Measurements from ENCODE around the gene FHOD3.

The FHOD3 gene

GRCh38 chr18:36333414-36333813 is 35.9 kb downstream of the FHOD3 start:
- Histone ChIP-seq H3K9ac (ENCODE audit: low read depth, low read length) (no peak overlapping the region), H3K27me3 (ENCODE audit: control insufficient read depth, insufficient read depth, low read length) (no peaks in the 10 kb centered on the region), H3K36me3 (ENCODE audit: control insufficient read depth, insufficient read depth, low read length) (no peaks in the 10 kb centered on the region), H3K4me3 (ENCODE audit: low read depth, low read length) (no peak overlapping the region), H3K9me3 (ENCODE audit: control insufficient read depth, insufficient read depth, low read length) (no peaks in the 10 kb centered on the region), H3K27ac (ENCODE audit: low read depth, low read length) (no peak overlapping the region), H3K4me1 (ENCODE audit: control insufficient read depth, insufficient read depth, low read length) (peaks cover 31% of the 10 kb centered on the region)

DNA sequence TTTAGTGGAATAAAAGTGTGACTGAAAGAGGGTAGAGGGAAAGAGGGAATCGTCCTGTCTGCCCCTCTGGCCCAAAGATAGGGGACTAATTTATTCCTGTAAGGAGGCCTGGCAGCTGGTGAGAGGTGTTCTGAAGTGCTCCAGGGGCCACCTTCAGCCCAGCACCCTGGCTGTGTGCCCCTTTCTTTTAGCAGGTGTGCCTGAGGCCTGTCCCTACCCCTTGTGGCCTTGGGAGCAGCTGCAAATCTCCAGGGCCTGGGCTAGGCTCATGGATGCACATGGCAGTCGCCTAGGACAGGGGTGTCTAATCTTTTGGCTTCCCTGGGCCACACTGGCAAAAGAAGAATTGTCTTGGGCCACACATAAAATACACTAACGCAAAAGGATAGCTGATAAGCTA is 37.3 kb downstream of the FHOD3 start:
- H3K27ac ChIP-seq (ENCODE audit: low read depth, low read length), result no peak overlapping the region
- no peaks in the 10 kb centered on the region for H3K9me3 ChIP-seq (ENCODE audit: control insufficient read depth, insufficient read depth, low read length)
- no peaks in the 10 kb centered on the region for H3K27me3 ChIP-seq (ENCODE audit: control insufficient read depth, insufficient read depth, low read length)
- no peak overlapping the region for H3K4me3 ChIP-seq (ENCODE audit: low read depth, low read length)
- peaks cover 23% of the 10 kb centered on the region for H3K4me1 ChIP-seq (ENCODE audit: control insufficient read depth, insufficient read depth, low read length)
- H3K9ac ChIP-seq (ENCODE audit: low read depth, low read length), result no peak overlapping the region
- no peaks in the 10 kb centered on the region for H3K36me3 ChIP-seq (ENCODE audit: control insufficient read depth, insufficient read depth, low read length)

- Histone ChIP-seq H3K27me3 (ENCODE audit: control insufficient read depth, insufficient read depth, low read length) (no peaks in the 10 kb centered on the region), H3K9me3 (ENCODE audit: control insufficient read depth, insufficient read depth, low read length) (no peaks in the 10 kb centered on the region), H3K36me3 (ENCODE audit: control insufficient read depth, insufficient read depth, low read length) (no peaks in the 10 kb centered on the region), H3K4me3 (ENCODE audit: low read depth, low read length) (no peak overlapping the region), H3K4me1 (ENCODE audit: control insufficient read depth, insufficient read depth, low read length) (peaks cover 14% of the 10 kb centered on the region), H3K27ac (ENCODE audit: low read depth, low read length) (no peak overlapping the region), H3K9ac (ENCODE audit: low read depth, low read length) (no peak overlapping the region)
These were observed 38.2 kb downstream of the FHOD3 start for GRCh38 chr18:36335476-36336279.

DNA sequence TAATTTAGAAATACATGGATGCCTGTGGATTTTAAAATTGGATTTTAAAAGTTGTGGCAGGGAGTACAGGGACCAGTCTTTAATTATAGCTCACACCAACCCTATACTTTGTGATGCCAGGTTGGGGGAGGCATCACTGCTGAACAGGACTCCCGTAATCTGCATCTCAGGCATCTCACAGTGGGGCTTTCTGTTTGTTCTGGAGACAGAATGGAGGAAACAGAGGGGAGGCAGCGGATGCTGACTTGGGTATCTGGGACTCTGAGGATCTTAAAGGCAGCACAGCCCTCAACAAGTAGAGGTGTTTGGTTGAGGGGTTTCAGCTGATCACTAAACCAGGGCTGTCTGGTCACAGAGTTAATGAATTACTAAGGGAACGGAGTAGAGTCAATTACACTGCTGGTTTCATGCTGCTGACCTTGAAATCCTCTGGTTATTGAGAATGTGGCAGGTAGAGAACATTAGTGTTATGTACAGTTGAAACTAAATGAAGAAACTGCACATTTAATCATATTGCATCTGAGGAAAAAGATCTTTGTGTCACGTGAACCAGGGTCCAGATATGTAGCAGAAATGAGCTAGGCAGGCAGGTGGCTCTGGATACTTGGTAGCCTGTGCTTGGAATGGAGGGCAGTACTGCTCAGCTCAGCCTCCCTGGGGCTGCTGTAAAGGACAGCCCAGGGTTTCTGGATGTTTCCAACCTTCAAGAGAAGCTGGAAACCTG is 40.3 kb downstream of the FHOD3 start:
- Histone ChIP-seq H3K27ac (ENCODE audit: low read depth, low read length) (no peak overlapping the region), H3K9me3 (ENCODE audit: control insufficient read depth, insufficient read depth, low read length) (no peaks in the 10 kb centered on the region), H3K27me3 (ENCODE audit: control insufficient read depth, insufficient read depth, low read length) (no peaks in the 10 kb centered on the region), H3K4me1 (ENCODE audit: control insufficient read depth, insufficient read depth, low read length) (peaks cover 4% of the 10 kb centered on the region; the same call in 1 of the 2 replicates), H3K36me3 (ENCODE audit: control insufficient read depth, insufficient read depth, low read length) (no peaks in the 10 kb centered on the region), H3K4me3 (ENCODE audit: low read depth, low read length) (no peak overlapping the region), H3K9ac (ENCODE audit: low read depth, low read length) (no peak overlapping the region)

- Histone ChIP-seq H3K9me3 (ENCODE audit: control insufficient read depth, insufficient read depth, low read length) (no peaks in the 10 kb centered on the region), H3K27me3 (ENCODE audit: control insufficient read depth, insufficient read depth, low read length) (no peaks in the 10 kb centered on the region), H3K9ac (ENCODE audit: low read depth, low read length) (no peak overlapping the region), H3K4me3 (ENCODE audit: low read depth, low read length) (no peak overlapping the region), H3K4me1 (ENCODE audit: control insufficient read depth, insufficient read depth, low read length) (peaks cover 4% of the 10 kb centered on the region; the same call in 1 of the 2 replicates), H3K27ac (ENCODE audit: low read depth, low read length) (no peak overlapping the region), H3K36me3 (ENCODE audit: control insufficient read depth, insufficient read depth, low read length) (no peaks in the 10 kb centered on the region)
These were observed 41.0 kb downstream of the FHOD3 start for GRCh38 chr18:36338403-36338933.

DNA sequence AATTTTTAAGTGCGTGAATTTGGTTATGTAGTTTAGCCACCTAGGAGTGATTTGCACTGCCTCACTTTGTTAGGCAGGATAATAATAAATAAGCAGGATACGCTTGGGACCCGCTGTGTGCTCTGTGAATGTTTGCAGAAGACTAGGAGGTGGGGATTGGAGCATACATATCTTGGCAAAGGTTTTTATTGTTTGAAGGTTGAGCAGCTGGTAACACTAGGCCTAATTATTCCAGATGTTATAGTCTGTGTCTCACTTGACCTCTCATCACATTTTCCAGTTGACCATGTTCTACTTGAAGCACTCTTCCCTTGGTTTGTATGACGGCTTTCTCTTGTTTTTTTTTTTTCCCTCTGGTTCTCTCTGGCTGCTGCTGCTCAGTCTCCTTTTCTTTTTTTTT is 42.7 kb downstream of the FHOD3 start:
- peaks cover 4% of the 10 kb centered on the region; the same call in 1 of the 2 replicates for H3K4me1 ChIP-seq (ENCODE audit: control insufficient read depth, insufficient read depth, low read length)
- H3K36me3 ChIP-seq (ENCODE audit: control insufficient read depth, insufficient read depth, low read length), result no peaks in the 10 kb centered on the region
- H3K9ac ChIP-seq (ENCODE audit: low read depth, low read length), result no peak overlapping the region
- H3K4me3 ChIP-seq (ENCODE audit: low read depth, low read length), result no peak overlapping the region
- H3K27ac ChIP-seq (ENCODE audit: low read depth, low read length), result no peak overlapping the region
- no peaks in the 10 kb centered on the region for H3K9me3 ChIP-seq (ENCODE audit: control insufficient read depth, insufficient read depth, low read length)
- no peaks in the 10 kb centered on the region for H3K27me3 ChIP-seq (ENCODE audit: control insufficient read depth, insufficient read depth, low read length)

DNA sequence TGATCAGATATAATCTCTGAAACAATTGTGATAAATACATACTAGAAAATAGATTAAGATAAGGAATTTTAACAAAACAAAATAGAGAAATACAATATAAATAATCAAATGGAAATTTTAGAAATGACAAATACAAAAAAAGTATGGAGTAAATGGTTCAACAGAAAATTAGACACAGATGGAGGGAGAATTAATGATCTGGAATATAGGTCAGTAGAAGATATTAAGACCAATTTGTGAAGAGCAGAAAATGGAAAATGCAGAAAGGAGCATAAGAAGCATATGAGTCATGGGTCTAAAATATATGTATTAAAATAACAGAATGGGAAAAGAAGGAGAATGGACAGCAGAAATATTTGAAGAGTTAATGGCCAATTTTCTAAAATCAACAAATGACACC is 44.4 kb downstream of the FHOD3 start:
- H3K9ac ChIP-seq (ENCODE audit: low read depth, low read length), result no peak overlapping the region
- no peak overlapping the region for H3K4me3 ChIP-seq (ENCODE audit: low read depth, low read length)
- H3K9me3 ChIP-seq (ENCODE audit: control insufficient read depth, insufficient read depth, low read length), result no peaks in the 10 kb centered on the region
- H3K4me1 ChIP-seq (ENCODE audit: control insufficient read depth, insufficient read depth, low read length), result peaks cover 4% of the 10 kb centered on the region; the same call in 1 of the 2 replicates
- H3K27me3 ChIP-seq (ENCODE audit: control insufficient read depth, insufficient read depth, low read length), result no peaks in the 10 kb centered on the region
- H3K36me3 ChIP-seq (ENCODE audit: control insufficient read depth, insufficient read depth, low read length), result no peaks in the 10 kb centered on the region
- H3K27ac ChIP-seq (ENCODE audit: low read depth, low read length), result no peak overlapping the region

GRCh38 chr18:36348331-36348730 is 50.8 kb downstream of the FHOD3 start:
- H3K4me3 ChIP-seq (ENCODE audit: low read depth, low read length), result no peak overlapping the region
- no peaks in the 10 kb centered on the region for H3K36me3 ChIP-seq (ENCODE audit: control insufficient read depth, insufficient read depth, low read length)
- H3K4me1 ChIP-seq (ENCODE audit: control insufficient read depth, insufficient read depth, low read length), result peaks cover 19% of the 10 kb centered on the region
- no peaks in the 10 kb centered on the region for H3K27me3 ChIP-seq (ENCODE audit: control insufficient read depth, insufficient read depth, low read length)
- H3K27ac ChIP-seq (ENCODE audit: low read depth, low read length), result no peak overlapping the region
- H3K9ac ChIP-seq (ENCODE audit: low read depth, low read length), result no peak overlapping the region
- H3K9me3 ChIP-seq (ENCODE audit: control insufficient read depth, insufficient read depth, low read length), result no peaks in the 10 kb centered on the region

DNA sequence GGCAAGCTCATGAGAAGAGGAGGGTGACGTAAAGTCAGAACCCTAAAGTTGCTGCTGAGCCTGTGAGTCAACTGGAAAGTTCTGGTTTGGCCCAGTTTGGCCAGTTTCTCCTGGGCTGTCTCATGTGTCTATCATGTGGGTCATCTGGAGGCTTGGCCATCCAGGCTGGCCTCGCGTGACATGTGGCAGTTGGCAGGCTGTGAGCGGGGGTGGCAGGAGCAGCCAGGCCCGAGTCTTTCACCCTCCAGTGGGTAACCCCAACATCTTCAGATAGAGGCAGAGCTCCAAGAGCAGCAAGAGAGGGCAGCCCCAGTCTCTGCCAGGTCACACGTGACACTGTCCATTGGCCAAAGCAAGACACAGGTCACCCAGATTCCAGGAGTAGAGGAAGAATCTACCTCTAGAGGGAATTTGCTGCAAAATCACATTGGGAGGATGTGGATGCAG is 51.5 kb downstream of the FHOD3 start:
- Histone ChIP-seq H3K4me3 (ENCODE audit: low read depth, low read length) (no peak overlapping the region), H3K36me3 (ENCODE audit: control insufficient read depth, insufficient read depth, low read length) (no peaks in the 10 kb centered on the region), H3K9ac (ENCODE audit: low read depth, low read length) (no peak overlapping the region), H3K9me3 (ENCODE audit: control insufficient read depth, insufficient read depth, low read length) (no peaks in the 10 kb centered on the region), H3K27me3 (ENCODE audit: control insufficient read depth, insufficient read depth, low read length) (no peaks in the 10 kb centered on the region), H3K27ac (ENCODE audit: low read depth, low read length) (no peak overlapping the region), H3K4me1 (ENCODE audit: control insufficient read depth, insufficient read depth, low read length) (peaks cover 19% of the 10 kb centered on the region)

DNA sequence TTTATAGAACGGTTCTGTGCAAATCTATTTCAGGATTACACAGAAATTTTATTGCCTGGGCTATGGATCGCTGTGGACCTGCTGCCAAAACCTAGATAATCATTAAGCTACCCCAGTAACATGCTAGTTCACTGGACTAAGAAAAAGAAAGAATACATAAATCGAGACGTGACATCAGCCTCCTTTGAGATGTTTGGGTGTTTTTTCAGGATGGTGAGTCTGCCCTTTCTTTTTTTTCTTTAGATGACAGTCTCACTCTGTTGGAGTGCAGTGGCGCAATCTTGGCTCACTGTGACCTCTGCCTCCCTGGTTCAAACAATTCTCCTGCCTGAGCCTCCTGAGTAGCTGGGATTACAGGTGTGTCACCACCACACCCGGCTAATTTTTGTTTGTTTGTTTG is 52.0 kb downstream of the FHOD3 start:
- H3K27ac ChIP-seq (ENCODE audit: low read depth, low read length), result no peak overlapping the region
- H3K9ac ChIP-seq (ENCODE audit: low read depth, low read length), result no peak overlapping the region
- H3K4me3 ChIP-seq (ENCODE audit: low read depth, low read length), result no peak overlapping the region
- H3K4me1 ChIP-seq (ENCODE audit: control insufficient read depth, insufficient read depth, low read length), result peaks cover 19% of the 10 kb centered on the region
- H3K27me3 ChIP-seq (ENCODE audit: control insufficient read depth, insufficient read depth, low read length), result no peaks in the 10 kb centered on the region
- no peaks in the 10 kb centered on the region for H3K36me3 ChIP-seq (ENCODE audit: control insufficient read depth, insufficient read depth, low read length)
- no peaks in the 10 kb centered on the region for H3K9me3 ChIP-seq (ENCODE audit: control insufficient read depth, insufficient read depth, low read length)

- no peaks in the 10 kb centered on the region for H3K9me3 ChIP-seq (ENCODE audit: control insufficient read depth, insufficient read depth, low read length)
- no peaks in the 10 kb centered on the region for H3K36me3 ChIP-seq (ENCODE audit: control insufficient read depth, insufficient read depth, low read length)
- H3K27ac ChIP-seq (ENCODE audit: low read depth, low read length), result peak overlapping the region; percentile 11
- H3K27me3 ChIP-seq (ENCODE audit: control insufficient read depth, insufficient read depth, low read length), result no peaks in the 10 kb centered on the region
- H3K4me3 ChIP-seq (ENCODE audit: low read depth, low read length), result no peak overlapping the region
- no peak overlapping the region for H3K9ac ChIP-seq (ENCODE audit: low read depth, low read length)
- peaks cover 19% of the 10 kb centered on the region for H3K4me1 ChIP-seq (ENCODE audit: control insufficient read depth, insufficient read depth, low read length)
These were observed 52.7 kb downstream of the FHOD3 start for GRCh38 chr18:36350251-36350651.
